WTC11 (cell line): ENCODE data around the gene NTN1. TPM values are rescaled to one million over a fixed set of nuclear protein-coding genes. Genes with fewer than 3 reads are reported as not detected.

Source experiments
- ATAC-seq: fragments of 200-7000 bp; cut with Tn5 transposase; 2 replicates; pipeline ENCODE4 v1.10.0; 2021; ENCODE audit warnings: mild to moderate bottlenecking, moderate library complexity
- CTCF ChIA-PET: fragments of 300-600 bp; sonication (Branson Sonifier 250); formaldehyde crosslinking; loops from one replicate; lab custom pipeline; 2021; ENCODE audit warnings: antibody characterized with exemption; lab: Charles Lee
- POLR2A ChIA-PET: fragments of 350-600 bp; sonication (Branson Sonifier 250); formaldehyde crosslinking; loops from one replicate; lab custom pipeline; 2021; ENCODE audit warnings: antibody characterized with exemption; lab: Charles Lee
- DNase-seq: peaks from one replicate; pipeline ENCODE4 v3.0.0; 2021; ENCODE audit warnings: low spot score
- H3K27ac Mint-ChIP-seq: 2 replicates; pipeline ENCODE4 v1.8.0; 2021; ENCODE audit warnings: mixed read lengths
- H3K27me3 Mint-ChIP-seq: 2 replicates; pipeline ENCODE4 v1.8.0; 2021; ENCODE audit warnings: low read depth, mild to moderate bottlenecking, moderate library complexity, mixed read lengths
- H3K36me3 Mint-ChIP-seq: 2 replicates; pipeline ENCODE4 v1.8.0; 2021; ENCODE audit warnings: mixed read lengths
- H3K4me1 Mint-ChIP-seq: 2 replicates; pipeline ENCODE4 v1.8.0; 2022; ENCODE audit warnings: mixed read lengths
- H3K4me3 Mint-ChIP-seq: 2 replicates; pipeline ENCODE4 v1.8.0; 2021; ENCODE audit warnings: mild to moderate bottlenecking, moderate library complexity, mixed read lengths
- H3K9me3 Mint-ChIP-seq: 2 replicates; pipeline ENCODE4 v1.8.0; 2021; ENCODE audit warnings: mixed read lengths
- ATF6 ChIP-seq: sonication (generic); formaldehyde crosslinking; IDR thresholded peaks from 2 replicates; pipeline ENCODE4 v1.8.1; 2023; ENCODE audit warnings: mild to moderate bottlenecking, missing genetic modification reagents
- CBFB ChIP-seq: sonication (generic); formaldehyde crosslinking; IDR thresholded peaks from 2 replicates; pipeline ENCODE4 v1.8.1; 2022; ENCODE audit warnings: mild to moderate bottlenecking, low read depth, missing genetic modification reagents
- CREB1 ChIP-seq: sonication (generic); formaldehyde crosslinking; IDR thresholded peaks from 2 replicates; pipeline ENCODE4 v1.8.0; 2023; ENCODE audit warnings: mild to moderate bottlenecking, missing genetic modification reagents
- CTCF ChIP-seq: fragments of 200-600 bp; IDR thresholded peaks from 2 replicates; pipeline ENCODE4 v1.8.0; 2022; ENCODE audit warnings: antibody characterized with exemption
- ERG ChIP-seq: fragments of 250-450 bp; sonication (Bioruptor Pico); IDR thresholded peaks from 2 replicates; pipeline ENCODE4 v1.8.0; 2021; ENCODE audit warnings: mild to moderate bottlenecking
- ESRRA ChIP-seq: sonication (generic); formaldehyde crosslinking; IDR thresholded peaks from 2 replicates; pipeline ENCODE4 v1.8.1; 2022; ENCODE audit warnings: mild to moderate bottlenecking, missing genetic modification reagents, borderline replicate concordance
- FOXP4 ChIP-seq: sonication (generic); formaldehyde crosslinking; IDR thresholded peaks from 2 replicates; pipeline ENCODE4 v1.8.0; 2022; ENCODE audit warnings: mild to moderate bottlenecking, missing genetic modification reagents
- GRHL2 ChIP-seq: fragments of 250-450 bp; sonication (Bioruptor Pico); IDR thresholded peaks from 2 replicates; pipeline ENCODE4 v1.8.0; 2022; ENCODE audit warnings: mild to moderate bottlenecking, moderate library complexity; ENCODE audit not compliant: insufficient replicate concordance, severe bottlenecking
- PRRX2 ChIP-seq: fragments of 250-450 bp; sonication (Bioruptor Pico); IDR thresholded peaks from 2 replicates; pipeline ENCODE4 v1.8.0; 2021; ENCODE audit warnings: mild to moderate bottlenecking
- RELA ChIP-seq: sonication (generic); formaldehyde crosslinking; IDR thresholded peaks from 2 replicates; pipeline ENCODE4 v1.8.1; 2022; ENCODE audit warnings: missing genetic modification reagents, mild to moderate bottlenecking, borderline replicate concordance
- TCF7 ChIP-seq: sonication (generic); formaldehyde crosslinking; IDR thresholded peaks from 2 replicates; pipeline ENCODE4 v1.8.0; 2022; ENCODE audit warnings: mild to moderate bottlenecking, low read depth, missing genetic modification reagents, moderate library complexity
- USF2 ChIP-seq: sonication (generic); formaldehyde crosslinking; IDR thresholded peaks from 2 replicates; pipeline ENCODE4 v1.8.1; 2023; ENCODE audit warnings: mild to moderate bottlenecking, missing genetic modification reagents, moderate library complexity
- ZBTB43 ChIP-seq: sonication (generic); formaldehyde crosslinking; IDR thresholded peaks from 2 replicates; pipeline ENCODE4 v1.8.1; 2023; ENCODE audit warnings: mild to moderate bottlenecking, missing genetic modification reagents
- ZNF396 ChIP-seq: fragments of 250-450 bp; sonication (Bioruptor Pico); IDR thresholded peaks from 2 replicates; pipeline ENCODE4 v1.8.0; 2021; ENCODE audit warnings: mild to moderate bottlenecking, moderate library complexity, borderline replicate concordance
- ZNF512 ChIP-seq: sonication (generic); formaldehyde crosslinking; IDR thresholded peaks from 2 replicates; pipeline ENCODE4 v1.8.1; 2022; ENCODE audit warnings: missing genetic modification reagents, borderline replicate concordance
- ZNF532 ChIP-seq: fragments of 250-450 bp; sonication (Bioruptor Pico); IDR thresholded peaks from 2 replicates; pipeline ENCODE4 v1.9.0; 2021; ENCODE audit warnings: mild to moderate bottlenecking, borderline replicate concordance
- ZSCAN18 ChIP-seq: fragments of 250-450 bp; sonication (Bioruptor Pico); IDR thresholded peaks from 2 replicates; pipeline ENCODE4 v2.1.2; 2022; ENCODE audit warnings: mild to moderate bottlenecking, moderate library complexity
- total RNA-seq: library from RNA; stranded (reverse); gene quantifications from 3 replicates; pipeline ENCODE4 v1.2.3, GENCODE V29; 2021

Gene NTN1
- total RNA-seq, 1 experiment from 2014 or later = 5.5 TPM

GRCh38 chr17:9218064-9218635 lies 196.8 kb downstream of the NTN1 start:
- H3K27ac Mint-ChIP-seq = no peak overlapping the region
- no peak for TF ChIP-seq RELA (CRISPR knock-in tag)
- TF ChIP-seq CREB1 (CRISPR knock-in tag) = no peak
- TF ChIP-seq ERG (CRISPR knock-in tag) = no peak
- TF ChIP-seq ZNF532 (CRISPR knock-in tag) = no peak
- TF ChIP-seq FOXP4 = no peak
- TF ChIP-seq ZBTB43 (CRISPR knock-in tag) = no peak
- no peak for TF ChIP-seq GRHL2 (CRISPR knock-in tag)
- no peak for TF ChIP-seq CTCF
- TF ChIP-seq PRRX2 (CRISPR knock-in tag) = no peak
- no peak for TF ChIP-seq ZNF512
- TF ChIP-seq USF2 (CRISPR knock-in tag) = no peak
- no peak for TF ChIP-seq ATF6 (CRISPR knock-in tag)
- TF ChIP-seq ZNF396 (CRISPR knock-in tag) = no peak
- TF ChIP-seq ESRRA = no peak
- no peak for TF ChIP-seq ZSCAN18 (CRISPR knock-in tag)
- no peak for TF ChIP-seq TCF7 (CRISPR knock-in tag)
- no peak for TF ChIP-seq CBFB (CRISPR knock-in tag)

More at GRCh38 chr17:9218064-9218635, 196.8 kb downstream of the NTN1 start:
- peaks cover 19% of the 10 kb centered on the region for H3K36me3 Mint-ChIP-seq
- POLR2A ChIA-PET = no interaction called here
- H3K9me3 Mint-ChIP-seq = peaks cover 19% of the 10 kb centered on the region
- CTCF ChIA-PET = interaction anchor here (1.4 kb wide), 1 partner anchor 74 kb away, joined by 3 read pairs; no protein-coding TSS in a partner anchor
- DNase-seq (no peak), ATAC-seq (no peak)
- no peaks in the 10 kb centered on the region; the same call in 1 of the 2 replicates for H3K27me3 Mint-ChIP-seq
- H3K4me1 Mint-ChIP-seq = peaks cover 20% of the 10 kb centered on the region
- H3K4me3 Mint-ChIP-seq = no peak overlapping the region
